GM23338 (cell line): Measurements from ENCODE around the gene UBXN2A.

Source experiments
- CTCF ChIP-seq, 2 experiments: fragments of 200-600 bp in 1 of 2; sonication (generic) in 1 of 2; conservative IDR thresholded peaks; 2 replicates each; pipeline versions ENCODE4 v1.5.1 to v1.6.1; 2016 to 2017; ENCODE audit warnings: antibody characterized with exemption in 2 of 2, low read depth in 2 of 2, mild to moderate bottlenecking in 2 of 2, moderate library complexity in 1 of 2
- EZH2phosphoT487 ChIP-seq: fragments of 200-600 bp; sonication (generic); IDR thresholded peaks from one replicate; pipeline ENCODE4 v1.8.1; 2018; ENCODE audit warnings: antibody characterized with exemption; ENCODE audit not compliant: unreplicated experiment
- JUNB ChIP-seq: IDR thresholded peaks from one replicate; pipeline ENCODE4 v1.6.1; 2016; ENCODE audit warnings: antibody characterized with exemption; ENCODE audit not compliant: unreplicated experiment
- POLR2AphosphoS5 ChIP-seq: IDR thresholded peaks from 2 replicates; pipeline ENCODE4 v1.6.1; 2016; ENCODE audit warnings: antibody characterized with exemption, low read depth

GRCh38 chr2:24021122-24021998 lies 81.1 kb downstream of the UBXN2A start:
- TF ChIP-seq CTCF (conservative IDR thresholded peaks at IDR 0.05; ENCODE audit: low read depth in 2 of 2) (peak; percentile 66 to 98), JUNB (no peak), POLR2AphosphoS5 (no peak), EZH2phosphoT487 (no peak)
